Breast epithelium (tissue), 3 donors: ENCODE results near the gene P4HA1. TPM values are rescaled to one million over a fixed set of nuclear protein-coding genes. Genes with fewer than 3 reads are reported as not detected.

ENCODE experiments used
- total RNA-seq, 3 donors: library from RNA; depleted of rRNA; stranded (reverse); fragments of >200 nt; gene quantifications; one replicate each; pipeline ENCODE4 v1.1.0, GENCODE V29; 2016

P4HA1 gene
- total RNA-seq, 3 donors from 2014 or later, result 25.0 to 42.1 (median 34.1) TPM

Other genes with a start within 250 kb of the P4HA1 start
- under 1 TPM in 1 of 3 donors, not detected in 2; 0.15 TPM for gene OIT3, start 203.1 kb downstream of the P4HA1 start, total RNA-seq
- not detected for gene PLA2G12B, start 142.1 kb downstream of the P4HA1 start, total RNA-seq
- 1 to 10 TPM; 1.9 to 4.2 (median 2.6) TPM for gene NUDT13, start 13.6 kb upstream of the P4HA1 start, total RNA-seq
- gene ECD, start 71.1 kb upstream of the P4HA1 start, total RNA-seq, result 10 to 100 TPM; 34.9 to 49.2 (median 39.3) TPM
- gene FAM149B1, start 71.3 kb upstream of the P4HA1 start, total RNA-seq, result 10 to 100 TPM; 19.4 to 24.6 (median 19.7) TPM
- gene DNAJC9, start 150.4 kb upstream of the P4HA1 start, total RNA-seq, result 10 to 100 TPM; 17.3 to 24.3 (median 19.0) TPM
- 10 to 100 TPM; 33.3 to 40.6 (median 40.4) TPM for gene MRPS16, start 155.8 kb upstream of the P4HA1 start, total RNA-seq